ENCODE measurements around the gene KCNJ9. TPM values are rescaled to one million over a fixed set of nuclear protein-coding genes. Genes with fewer than 3 reads are reported as not detected.

KCNJ9 gene
- total RNA-seq, 1 donor from 2014 or later = not detected

GRCh38 chr1:160129558-160129957 lies 48.2 kb downstream of the KCNJ9 start:
- no peak overlapping the region for H3K4me3 ChIP-seq (ENCODE audit: low read depth, low read length)
- DNase-seq (ENCODE audit: low read depth) = no peak
- no peak for TF ChIP-seq CTCF (conservative IDR thresholded peaks at IDR 0.05; ENCODE audit: low read depth, low read length)

DNA sequence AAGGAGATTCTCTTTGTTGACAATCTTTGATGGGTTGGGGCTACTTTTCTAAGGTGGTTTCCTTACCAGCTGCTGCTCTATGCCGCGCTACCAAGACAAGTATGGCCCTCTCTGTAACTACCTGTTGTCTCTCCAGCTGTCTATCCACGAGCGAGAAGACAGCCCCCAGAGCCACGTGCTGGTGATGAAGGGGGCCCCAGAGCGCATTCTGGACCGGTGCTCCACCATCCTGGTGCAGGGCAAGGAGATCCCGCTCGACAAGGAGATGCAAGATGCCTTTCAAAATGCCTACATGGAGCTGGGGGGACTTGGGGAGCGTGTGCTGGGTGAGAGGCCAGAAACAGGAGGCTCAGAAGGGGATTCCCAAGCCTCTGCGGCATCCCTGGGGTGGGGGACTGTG lies 48.6 kb downstream of the KCNJ9 start:
- no peak overlapping the region for H3K4me3 ChIP-seq (ENCODE audit: low read depth, low read length)
- no peak for DNase-seq (ENCODE audit: low read depth)
- no peak for TF ChIP-seq CTCF (conservative IDR thresholded peaks at IDR 0.05; ENCODE audit: low read depth, low read length)

- no peak for DNase-seq (ENCODE audit: low read depth)
- TF ChIP-seq CTCF (conservative IDR thresholded peaks at IDR 0.05; ENCODE audit: low read depth, low read length) = no peak
- H3K4me3 ChIP-seq (ENCODE audit: low read depth, low read length) = no peak overlapping the region
Measured at GRCh38 chr1:160130486-160130885, 49.1 kb downstream of the KCNJ9 start.

GRCh38 chr1:160130939-160131338 lies 49.6 kb downstream of the KCNJ9 start:
- no peak for DNase-seq (ENCODE audit: low read depth)
- no peak overlapping the region for H3K4me3 ChIP-seq (ENCODE audit: low read depth, low read length)
- TF ChIP-seq CTCF (conservative IDR thresholded peaks at IDR 0.05; ENCODE audit: low read depth, low read length) = no peak

GRCh38 chr1:160131803-160132565 lies 50.6 kb downstream of the KCNJ9 start:
- H3K4me3 ChIP-seq (ENCODE audit: low read depth, low read length) = no peak overlapping the region
- DNase-seq (ENCODE audit: low read depth) = no peak
- TF ChIP-seq CTCF (conservative IDR thresholded peaks at IDR 0.05; ENCODE audit: low read depth, low read length) = no peak

DNA sequence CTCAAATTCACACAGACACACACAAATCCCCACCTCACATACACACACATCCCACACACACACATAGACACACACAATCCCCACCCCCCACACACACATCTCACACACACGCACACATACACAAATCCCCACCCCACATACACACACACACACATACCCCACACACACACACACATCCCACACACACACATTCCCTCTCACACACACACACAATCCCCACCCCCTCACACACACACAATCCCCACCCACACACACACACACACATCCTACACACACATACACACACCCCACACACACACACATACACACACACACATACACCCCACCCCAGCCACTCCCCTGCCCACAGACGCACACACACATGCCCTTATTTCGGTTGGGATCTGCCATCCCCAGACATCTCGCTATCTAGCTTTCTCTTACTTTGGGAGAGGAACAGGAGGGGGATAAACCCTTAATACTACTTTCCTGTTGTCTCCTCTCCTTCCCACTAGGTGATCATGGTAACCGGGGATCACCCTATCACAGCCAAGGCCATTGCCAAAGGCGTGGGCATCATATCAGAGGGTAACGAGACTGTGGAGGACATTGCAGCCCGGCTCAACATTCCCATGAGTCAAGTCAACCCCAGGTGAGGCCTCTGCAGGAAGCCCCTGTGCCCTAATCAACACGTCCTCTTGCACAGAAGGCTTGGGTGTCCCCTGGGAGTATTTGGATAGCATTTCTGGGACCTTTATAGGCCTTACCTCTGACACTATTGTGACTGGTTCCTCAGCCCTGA lies 52.8 kb downstream of the KCNJ9 start:
- DNase-seq (ENCODE audit: low read depth) = no peak
- TF ChIP-seq CTCF (conservative IDR thresholded peaks at IDR 0.05; ENCODE audit: low read depth, low read length) = no peak
- no peak overlapping the region for H3K4me3 ChIP-seq (ENCODE audit: low read depth, low read length)

Data from epithelial cell of proximal tubule (primary cell).